ENCODE data around the gene FHIT.

- TF ChIP-seq, protein P1, sequence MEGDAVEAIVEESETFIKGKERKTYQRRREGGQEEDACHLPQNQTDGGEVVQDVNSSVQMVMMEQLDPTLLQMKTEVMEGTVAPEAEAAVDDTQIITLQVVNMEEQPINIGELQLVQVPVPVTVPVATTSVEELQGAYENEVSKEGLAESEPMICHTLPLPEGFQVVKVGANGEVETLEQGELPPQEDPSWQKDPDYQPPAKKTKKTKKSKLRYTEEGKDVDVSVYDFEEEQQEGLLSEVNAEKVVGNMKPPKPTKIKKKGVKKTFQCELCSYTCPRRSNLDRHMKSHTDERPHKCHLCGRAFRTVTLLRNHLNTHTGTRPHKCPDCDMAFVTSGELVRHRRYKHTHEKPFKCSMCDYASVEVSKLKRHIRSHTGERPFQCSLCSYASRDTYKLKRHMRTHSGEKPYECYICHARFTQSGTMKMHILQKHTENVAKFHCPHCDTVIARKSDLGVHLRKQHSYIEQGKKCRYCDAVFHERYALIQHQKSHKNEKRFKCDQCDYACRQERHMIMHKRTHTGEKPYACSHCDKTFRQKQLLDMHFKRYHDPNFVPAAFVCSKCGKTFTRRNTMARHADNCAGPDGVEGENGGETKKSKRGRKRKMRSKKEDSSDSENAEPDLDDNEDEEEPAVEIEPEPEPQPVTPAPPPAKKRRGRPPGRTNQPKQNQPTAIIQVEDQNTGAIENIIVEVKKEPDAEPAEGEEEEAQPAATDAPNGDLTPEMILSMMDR (IDR thresholded peaks at IDR 0.05), result no peak
- TF ChIP-seq POLR2A (IDR thresholded peaks at IDR 0.05) (no peak), EP300 (IDR thresholded peaks at IDR 0.05) (no peak)
Observed at GRCh38 chr3:59784164-59784563, 1467.1 kb downstream of the FHIT start.
